Measurements from ENCODE around the gene NDST4. TPM values are rescaled to one million over a fixed set of nuclear protein-coding genes. Genes with fewer than 3 reads are reported as not detected.

Gene NDST4
- total RNA-seq: not detected
- not detected for polyA plus RNA-seq
- long read RNA-seq, donor 1: 0 reads
- long read RNA-seq, donor 2: 0 reads

GRCh38 chr4:115113506-115114106 is at the start of gene NDST4:
TSS of gene NDST4 (minus strand) at chr4:115113620. CDS start at chr4:115077036, 36,584 bp downstream.
- TF ChIP-seq CTCF (IDR thresholded peaks at IDR 0.05): no peak
- ATAC-seq (no peak), DNase-seq (no peak)
- Histone ChIP-seq H3K4me3 (peak within 1 kb of the TSS; percentile 4), H3K9me3 (no peaks in the 10 kb centered on the region), H3K4me1 (peaks cover 4% of the 10 kb centered on the region), H3K27me3 (ENCODE audit: insufficient read depth in 3 of 3, low read length in 2 of 3) (no peaks in the 10 kb centered on the region), H3K36me3 (ENCODE audit: insufficient read depth in 1 of 2, low read depth in 1 of 2) (no peaks in the 10 kb centered on the region), H3K27ac (no peak within 1 kb of the TSS)
- 13 to 16% (median 14%) methylated on average over 10 of the region's 10 CpGs for WGBS, 3 donors
- intact Hi-C loops (cut with DNase I): no loop called here

- WGBS, 3 donors: 10 to 28% (median 14%) methylated on average over 1 of the region's 1 CpG
Observed at GRCh38 chr4:115159141-115159540, 45.7 kb upstream of the NDST4 start.

DNA sequence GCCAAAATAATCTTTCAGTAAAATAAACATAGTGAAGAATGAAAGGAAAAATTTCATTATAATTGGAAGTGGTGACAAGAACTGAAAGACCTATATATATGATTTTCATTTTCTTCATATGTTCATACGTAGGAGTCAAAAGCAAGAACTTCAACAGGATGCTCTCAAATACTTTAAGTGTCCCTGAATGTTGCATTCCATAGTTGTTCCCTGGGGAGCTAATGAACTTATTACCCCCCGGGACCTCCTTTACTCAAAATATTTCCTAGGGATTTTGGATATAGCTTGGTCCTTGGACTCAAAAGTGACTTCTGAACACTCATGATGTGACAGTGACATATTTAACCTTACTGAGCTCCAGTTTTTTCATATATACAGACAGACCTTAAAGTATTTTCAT is 44.9 kb upstream of the NDST4 start:
- WGBS, 3 donors: 76 to 82% (median 81%) methylated on average over 2 of the region's 2 CpGs
- Histone ChIP-seq H3K4me3 (no peak overlapping the region), H3K4me1 (no peaks in the 10 kb centered on the region), H3K27me3 (ENCODE audit: insufficient read depth in 3 of 3, low read length in 2 of 3) (peaks cover 0 to 2% (median 0%) of the 10 kb centered on the region in 3 donors), H3K27ac (no peak overlapping the region), H3K36me3 (ENCODE audit: insufficient read depth in 1 of 2, low read depth in 1 of 2) (no peaks in the 10 kb centered on the region), H3K9me3 (no peaks in the 10 kb centered on the region)
- DNase-seq: no peak
- no peak for TF ChIP-seq CTCF (IDR thresholded peaks at IDR 0.05)
- intact Hi-C loops (cut with DNase I): no loop called here
- ATAC-seq: no peak

More at GRCh38 chr4:115159141-115159540, 45.7 kb upstream of the NDST4 start:
- TF ChIP-seq CTCF (IDR thresholded peaks at IDR 0.05): no peak
- H3K4me1 ChIP-seq: no peaks in the 10 kb centered on the region
- no peaks in the 10 kb centered on the region for H3K36me3 ChIP-seq (ENCODE audit: insufficient read depth in 1 of 2, low read depth in 1 of 2)
- no peak overlapping the region for H3K4me3 ChIP-seq
- no peak for ATAC-seq
- no peak overlapping the region for H3K27ac ChIP-seq
- peaks cover 0 to 2% (median 0%) of the 10 kb centered on the region in 3 donors for H3K27me3 ChIP-seq (ENCODE audit: insufficient read depth in 3 of 3, low read length in 2 of 3)
- no peaks in the 10 kb centered on the region for H3K9me3 ChIP-seq
- intact Hi-C loops (cut with DNase I): no loop called here
- DNase-seq: no peak

DNA sequence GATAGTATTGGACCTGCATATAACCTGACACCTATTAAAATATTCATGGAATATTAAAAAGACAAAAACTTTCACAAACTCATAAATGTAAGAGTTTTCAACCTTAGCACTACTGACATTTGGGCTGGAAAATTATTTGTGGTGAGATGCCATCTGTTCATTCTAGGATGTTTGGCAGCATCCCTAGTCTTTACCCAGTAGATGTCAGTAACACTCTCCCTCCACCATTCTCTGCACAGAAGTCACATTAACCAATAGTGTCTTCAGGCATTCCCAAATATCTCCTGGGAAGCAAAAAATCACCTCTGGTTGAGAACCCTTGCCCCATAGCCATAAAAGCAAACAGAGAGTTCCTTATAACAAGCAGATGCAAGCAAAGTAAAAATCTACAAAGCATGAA is 41.4 kb upstream of the NDST4 start:
- Histone ChIP-seq H3K36me3 (ENCODE audit: insufficient read depth in 1 of 2, low read depth in 1 of 2) (no peaks in the 10 kb centered on the region), H3K4me1 (no peaks in the 10 kb centered on the region), H3K4me3 (no peak overlapping the region), H3K9me3 (no peaks in the 10 kb centered on the region), H3K27ac (no peak overlapping the region), H3K27me3 (ENCODE audit: insufficient read depth in 3 of 3, low read length in 2 of 3) (no peaks in the 10 kb centered on the region)
- ATAC-seq: no peak
- intact Hi-C loops (cut with DNase I): no loop called here
- TF ChIP-seq CTCF (IDR thresholded peaks at IDR 0.05): no peak
- no peak for DNase-seq

- no peak for TF ChIP-seq CTCF (IDR thresholded peaks at IDR 0.05)
- intact Hi-C loops (cut with DNase I): no loop called here
Observed at GRCh38 chr4:115152965-115153364, 39.5 kb upstream of the NDST4 start.

More at GRCh38 chr4:115152965-115153364, 39.5 kb upstream of the NDST4 start:
- H3K9me3 ChIP-seq: no peaks in the 10 kb centered on the region
- no peak overlapping the region for H3K4me3 ChIP-seq
- H3K27ac ChIP-seq: no peak overlapping the region
- no peaks in the 10 kb centered on the region for H3K27me3 ChIP-seq (ENCODE audit: insufficient read depth in 3 of 3, low read length in 2 of 3)
- no peak for DNase-seq
- no peaks in the 10 kb centered on the region for H3K36me3 ChIP-seq (ENCODE audit: insufficient read depth in 1 of 2, low read depth in 1 of 2)
- H3K4me1 ChIP-seq: no peaks in the 10 kb centered on the region
- no peak for ATAC-seq
